ENCODE data around the gene MAGEA1.

Gene MAGEA1

DNA sequence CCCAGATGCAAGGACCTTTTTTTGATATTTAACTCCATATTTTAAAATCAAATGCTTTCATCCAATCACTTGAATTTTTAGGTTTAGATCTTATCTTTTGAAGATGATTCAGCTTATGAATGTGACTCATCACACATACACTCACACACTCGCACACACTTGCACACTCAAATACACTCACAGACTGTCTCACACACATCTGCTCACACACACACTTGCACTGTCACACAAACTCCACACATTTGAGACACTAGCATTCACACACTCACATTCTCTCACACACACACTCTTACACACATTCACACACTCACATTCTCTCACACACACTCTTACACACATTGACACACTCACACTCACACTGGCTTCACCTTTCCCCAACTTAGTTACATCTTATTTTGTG, 37.8 kb downstream of the MAGEA1 start:
- DNase-seq (ENCODE audit: low read depth in 1 of 2, low spot score in 1 of 2), result no peak
- no peaks in the 10 kb centered on the region for H3K27me3 ChIP-seq (ENCODE audit: insufficient read depth, poor library complexity, severe bottlenecking)

DNA sequence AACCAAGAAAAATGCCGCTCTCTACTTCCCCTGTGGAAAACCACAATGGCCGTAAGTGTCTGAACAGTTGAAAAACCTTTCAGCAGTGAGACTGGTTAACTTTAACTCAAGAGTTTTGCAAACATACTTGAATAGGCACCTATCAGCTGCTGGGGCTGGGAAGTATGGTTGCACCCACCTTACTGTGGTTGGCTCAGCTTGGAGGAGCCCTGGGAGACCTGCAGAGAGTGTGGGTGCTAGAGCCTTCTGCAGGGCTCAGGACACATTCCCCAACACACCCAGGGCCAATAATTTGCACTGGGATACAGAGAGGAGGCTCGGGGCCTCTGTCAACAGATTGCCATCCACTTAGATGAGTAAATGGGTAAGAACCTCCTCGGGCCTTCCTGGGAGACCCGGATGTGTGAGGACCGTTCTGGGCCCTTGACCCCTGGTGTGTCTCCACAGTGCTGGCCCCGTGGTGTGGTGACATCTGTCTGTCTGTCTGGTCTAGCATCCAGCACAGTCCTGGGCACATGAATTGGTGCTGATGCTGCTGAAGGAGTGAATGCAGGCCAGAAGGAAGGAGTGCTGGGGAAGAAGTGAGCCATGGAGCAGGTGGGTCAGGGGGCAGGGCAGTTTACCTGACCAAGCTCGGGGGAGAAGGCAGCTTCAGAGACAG, 46.5 kb downstream of the MAGEA1 start:
- no peak overlapping the region for H3K4me3 ChIP-seq (replicated peaks; ENCODE audit: insufficient read depth, low read length)
- TF ChIP-seq, protein P1, sequence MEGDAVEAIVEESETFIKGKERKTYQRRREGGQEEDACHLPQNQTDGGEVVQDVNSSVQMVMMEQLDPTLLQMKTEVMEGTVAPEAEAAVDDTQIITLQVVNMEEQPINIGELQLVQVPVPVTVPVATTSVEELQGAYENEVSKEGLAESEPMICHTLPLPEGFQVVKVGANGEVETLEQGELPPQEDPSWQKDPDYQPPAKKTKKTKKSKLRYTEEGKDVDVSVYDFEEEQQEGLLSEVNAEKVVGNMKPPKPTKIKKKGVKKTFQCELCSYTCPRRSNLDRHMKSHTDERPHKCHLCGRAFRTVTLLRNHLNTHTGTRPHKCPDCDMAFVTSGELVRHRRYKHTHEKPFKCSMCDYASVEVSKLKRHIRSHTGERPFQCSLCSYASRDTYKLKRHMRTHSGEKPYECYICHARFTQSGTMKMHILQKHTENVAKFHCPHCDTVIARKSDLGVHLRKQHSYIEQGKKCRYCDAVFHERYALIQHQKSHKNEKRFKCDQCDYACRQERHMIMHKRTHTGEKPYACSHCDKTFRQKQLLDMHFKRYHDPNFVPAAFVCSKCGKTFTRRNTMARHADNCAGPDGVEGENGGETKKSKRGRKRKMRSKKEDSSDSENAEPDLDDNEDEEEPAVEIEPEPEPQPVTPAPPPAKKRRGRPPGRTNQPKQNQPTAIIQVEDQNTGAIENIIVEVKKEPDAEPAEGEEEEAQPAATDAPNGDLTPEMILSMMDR (IDR thresholded peaks at IDR 0.05; ENCODE audit: insufficient read depth, low read length), result no peak
- TF ChIP-seq GABPA (IDR thresholded peaks at IDR 0.05; ENCODE audit: low read depth) (no peak), POLR2AphosphoS5 (IDR thresholded peaks at IDR 0.05; ENCODE audit: low read depth) (no peak), SPI1 (IDR thresholded peaks at IDR 0.05; ENCODE audit: borderline replicate concordance, low read depth) (no peak)
- TF ChIP-seq, protein P2, sequence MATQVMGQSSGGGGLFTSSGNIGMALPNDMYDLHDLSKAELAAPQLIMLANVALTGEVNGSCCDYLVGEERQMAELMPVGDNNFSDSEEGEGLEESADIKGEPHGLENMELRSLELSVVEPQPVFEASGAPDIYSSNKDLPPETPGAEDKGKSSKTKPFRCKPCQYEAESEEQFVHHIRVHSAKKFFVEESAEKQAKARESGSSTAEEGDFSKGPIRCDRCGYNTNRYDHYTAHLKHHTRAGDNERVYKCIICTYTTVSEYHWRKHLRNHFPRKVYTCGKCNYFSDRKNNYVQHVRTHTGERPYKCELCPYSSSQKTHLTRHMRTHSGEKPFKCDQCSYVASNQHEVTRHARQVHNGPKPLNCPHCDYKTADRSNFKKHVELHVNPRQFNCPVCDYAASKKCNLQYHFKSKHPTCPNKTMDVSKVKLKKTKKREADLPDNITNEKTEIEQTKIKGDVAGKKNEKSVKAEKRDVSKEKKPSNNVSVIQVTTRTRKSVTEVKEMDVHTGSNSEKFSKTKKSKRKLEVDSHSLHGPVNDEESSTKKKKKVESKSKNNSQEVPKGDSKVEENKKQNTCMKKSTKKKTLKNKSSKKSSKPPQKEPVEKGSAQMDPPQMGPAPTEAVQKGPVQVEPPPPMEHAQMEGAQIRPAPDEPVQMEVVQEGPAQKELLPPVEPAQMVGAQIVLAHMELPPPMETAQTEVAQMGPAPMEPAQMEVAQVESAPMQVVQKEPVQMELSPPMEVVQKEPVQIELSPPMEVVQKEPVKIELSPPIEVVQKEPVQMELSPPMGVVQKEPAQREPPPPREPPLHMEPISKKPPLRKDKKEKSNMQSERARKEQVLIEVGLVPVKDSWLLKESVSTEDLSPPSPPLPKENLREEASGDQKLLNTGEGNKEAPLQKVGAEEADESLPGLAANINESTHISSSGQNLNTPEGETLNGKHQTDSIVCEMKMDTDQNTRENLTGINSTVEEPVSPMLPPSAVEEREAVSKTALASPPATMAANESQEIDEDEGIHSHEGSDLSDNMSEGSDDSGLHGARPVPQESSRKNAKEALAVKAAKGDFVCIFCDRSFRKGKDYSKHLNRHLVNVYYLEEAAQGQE (IDR thresholded peaks at IDR 0.05; ENCODE audit: insufficient replicate concordance, low read depth), result no peak
- H3K27ac ChIP-seq (replicated peaks), result no peak overlapping the region
- no peaks in the 10 kb centered on the region for H3K27me3 ChIP-seq (ENCODE audit: insufficient read depth, poor library complexity, severe bottlenecking)
- no peak for DNase-seq (ENCODE audit: low read depth in 1 of 2, low spot score in 1 of 2)

More for the DNA sequence above, 37.8 kb downstream of the MAGEA1 start:
- TF ChIP-seq GABPA (IDR thresholded peaks at IDR 0.05; ENCODE audit: low read depth) (no peak), SPI1 (IDR thresholded peaks at IDR 0.05; ENCODE audit: borderline replicate concordance, low read depth) (no peak), POLR2AphosphoS5 (IDR thresholded peaks at IDR 0.05; ENCODE audit: low read depth) (no peak)
- TF ChIP-seq, protein P2 (IDR thresholded peaks at IDR 0.05; ENCODE audit: insufficient replicate concordance, low read depth), result no peak
- H3K4me3 ChIP-seq (replicated peaks; ENCODE audit: insufficient read depth, low read length), result no peak overlapping the region
- H3K27ac ChIP-seq (replicated peaks), result no peak overlapping the region

DNA sequence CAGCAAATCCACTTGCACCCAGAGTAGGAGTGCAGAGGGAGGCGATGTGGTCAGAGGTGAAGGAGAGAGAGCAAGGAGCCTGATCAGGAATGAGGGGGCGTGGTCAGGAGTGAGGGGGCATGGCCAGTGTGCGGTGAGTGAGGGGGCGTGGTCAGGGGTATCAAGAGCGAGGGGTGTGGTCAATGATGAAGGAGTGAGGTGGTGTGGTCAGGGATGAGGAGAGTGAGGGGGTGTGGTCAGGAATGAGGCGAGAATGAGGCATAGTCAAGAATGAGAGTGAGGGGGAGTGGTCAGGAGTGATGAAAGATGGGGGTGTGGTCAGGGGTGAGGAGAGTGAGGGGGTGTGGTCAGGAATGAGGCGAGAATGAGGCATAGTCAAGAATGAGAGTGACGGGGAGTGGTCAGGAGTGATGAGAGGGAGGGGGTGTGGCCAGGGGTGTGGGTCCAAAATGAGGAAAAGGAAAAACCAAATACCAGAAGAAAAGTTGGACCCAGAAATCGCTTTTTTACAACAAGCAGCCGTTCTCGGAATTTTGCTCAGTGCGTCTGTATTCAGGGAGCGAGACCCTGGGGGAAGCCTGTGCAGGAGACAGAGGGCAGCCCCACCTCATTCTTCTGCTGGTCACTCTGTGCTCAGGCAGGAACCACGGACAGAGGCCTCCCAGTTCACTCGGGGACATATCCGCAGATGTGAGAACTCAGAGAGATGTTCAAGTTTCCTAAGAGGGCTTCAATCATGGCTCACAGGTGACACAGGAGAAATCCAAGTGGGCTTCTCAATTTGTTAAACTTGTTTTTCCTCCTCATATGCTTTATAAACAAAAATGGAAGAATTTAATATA, 47.5 kb downstream of the MAGEA1 start:
- no peak overlapping the region for H3K4me3 ChIP-seq (replicated peaks; ENCODE audit: insufficient read depth, low read length)
- TF ChIP-seq GABPA (IDR thresholded peaks at IDR 0.05; ENCODE audit: low read depth), result no peak
- no peak for TF ChIP-seq SPI1 (IDR thresholded peaks at IDR 0.05; ENCODE audit: borderline replicate concordance, low read depth)
- TF ChIP-seq, protein P1 (IDR thresholded peaks at IDR 0.05; ENCODE audit: insufficient read depth, low read length), result no peak
- TF ChIP-seq, protein P2 (IDR thresholded peaks at IDR 0.05; ENCODE audit: insufficient replicate concordance, low read depth), result no peak
- TF ChIP-seq POLR2AphosphoS5 (IDR thresholded peaks at IDR 0.05; ENCODE audit: low read depth), result no peak
- no peak overlapping the region for H3K27ac ChIP-seq (replicated peaks)
- no peak for DNase-seq (ENCODE audit: low read depth in 1 of 2, low spot score in 1 of 2)
- H3K27me3 ChIP-seq (ENCODE audit: insufficient read depth, poor library complexity, severe bottlenecking), result no peaks in the 10 kb centered on the region

Data from HL-60 (cell line).